WTC11 (cell line): Measurements from ENCODE around the gene SETD1B. TPM values are rescaled to one million over a fixed set of nuclear protein-coding genes. Genes with fewer than 3 reads are reported as not detected.
"Not testable (repeated sequence)": the region's sequence is repeated elsewhere in the genome, so short reads cannot be mapped to it uniquely, and the experiment has no call there.

Source experiments
- ATAC-seq: fragments of 200-7000 bp; cut with Tn5 transposase; 2 replicates; pipeline ENCODE4 v1.10.0; 2021; ENCODE audit warnings: mild to moderate bottlenecking, moderate library complexity
- CTCF ChIA-PET: fragments of 300-600 bp; sonication (Branson Sonifier 250); formaldehyde crosslinking; loops from one replicate; lab custom pipeline; 2021; ENCODE audit warnings: antibody characterized with exemption; lab: Charles Lee
- POLR2A ChIA-PET: fragments of 350-600 bp; sonication (Branson Sonifier 250); formaldehyde crosslinking; loops from one replicate; lab custom pipeline; 2021; ENCODE audit warnings: antibody characterized with exemption; lab: Charles Lee
- DNase-seq: peaks from one replicate; pipeline ENCODE4 v3.0.0; 2021; ENCODE audit warnings: low spot score
- H3K27ac Mint-ChIP-seq: 2 replicates; pipeline ENCODE4 v1.8.0; 2021; ENCODE audit warnings: mixed read lengths
- H3K27me3 Mint-ChIP-seq: 2 replicates; pipeline ENCODE4 v1.8.0; 2021; ENCODE audit warnings: low read depth, mild to moderate bottlenecking, moderate library complexity, mixed read lengths
- H3K36me3 Mint-ChIP-seq: 2 replicates; pipeline ENCODE4 v1.8.0; 2021; ENCODE audit warnings: mixed read lengths
- H3K4me1 Mint-ChIP-seq: 2 replicates; pipeline ENCODE4 v1.8.0; 2022; ENCODE audit warnings: mixed read lengths
- H3K4me3 Mint-ChIP-seq: 2 replicates; pipeline ENCODE4 v1.8.0; 2021; ENCODE audit warnings: mild to moderate bottlenecking, moderate library complexity, mixed read lengths
- H3K9me3 Mint-ChIP-seq: 2 replicates; pipeline ENCODE4 v1.8.0; 2021; ENCODE audit warnings: mixed read lengths
- NFYB ChIP-seq: sonication (generic); formaldehyde crosslinking; conservative IDR thresholded peaks from 2 replicates; pipeline ENCODE4 v1.8.0; 2022; ENCODE audit warnings: low read depth, missing genetic modification reagents
- TCF7 ChIP-seq: sonication (generic); formaldehyde crosslinking; IDR thresholded peaks from 2 replicates; pipeline ENCODE4 v1.8.0; 2022; ENCODE audit warnings: mild to moderate bottlenecking, low read depth, missing genetic modification reagents, moderate library complexity
- ZBTB43 ChIP-seq: sonication (generic); formaldehyde crosslinking; IDR thresholded peaks from 2 replicates; pipeline ENCODE4 v1.8.1; 2023; ENCODE audit warnings: mild to moderate bottlenecking, missing genetic modification reagents
- ZNF317 ChIP-seq: sonication (generic); formaldehyde crosslinking; IDR thresholded peaks from 2 replicates; pipeline ENCODE4 v1.8.1; 2023; ENCODE audit warnings: low read depth, mild to moderate bottlenecking, moderate library complexity, missing genetic modification reagents, borderline replicate concordance
- total RNA-seq: library from RNA; stranded (reverse); gene quantifications from 3 replicates; pipeline ENCODE4 v1.2.3, GENCODE V29; 2021
- TF ChIP-seq, protein P1 (sequence below): sonication (generic); formaldehyde crosslinking; IDR thresholded peaks from 2 replicates; pipeline ENCODE4 v1.8.0; 2023; ENCODE audit warnings: missing genetic modification reagents, mild to moderate bottlenecking, borderline replicate concordance
- TF ChIP-seq, protein P2 (sequence below): fragments of 250-450 bp; sonication (Bioruptor Pico); IDR thresholded peaks from 2 replicates; pipeline ENCODE4 v2.1.2; 2022; ENCODE audit warnings: mild to moderate bottlenecking, moderate library complexity
- TF ChIP-seq, protein P3 (sequence below): fragments of 250-450 bp; sonication (Bioruptor Pico); IDR thresholded peaks from 2 replicates; pipeline ENCODE4 v1.9.0; 2021; ENCODE audit warnings: mild to moderate bottlenecking, borderline replicate concordance
- TF ChIP-seq, protein P4 (sequence below): fragments of 250-450 bp; sonication (Bioruptor Pico); IDR thresholded peaks from 2 replicates; pipeline ENCODE4 v1.9.0; 2021; ENCODE audit warnings: mild to moderate bottlenecking

Gene SETD1B
- total RNA-seq, 1 experiment from 2014 or later: 19.5 TPM

- H3K4me3 Mint-ChIP-seq, POLR2A ChIA-PET, H3K36me3 Mint-ChIP-seq, H3K9me3 Mint-ChIP-seq, H3K27ac Mint-ChIP-seq, ATAC-seq, CTCF ChIA-PET, H3K27me3 Mint-ChIP-seq, DNase-seq: not testable (repeated sequence)
- peaks cover 15% of the 10 kb centered on the region for H3K4me1 Mint-ChIP-seq
Measured at GRCh38 chr12:121860699-121861098, 56.9 kb downstream of the SETD1B start.

- Mint-ChIP-seq H3K27ac (no peak overlapping the region), H3K9me3 (no peaks in the 10 kb centered on the region), H3K27me3 (no peaks in the 10 kb centered on the region), H3K4me1 (peaks cover 15% of the 10 kb centered on the region), H3K4me3 (no peak overlapping the region), H3K36me3 (no peaks in the 10 kb centered on the region)
- POLR2A ChIA-PET: interaction anchor here (1.2 kb wide), 1 partner anchor 27 kb away, joined by 3 read pairs; the partner anchor contains the start of gene PSMD9
- CTCF ChIA-PET: interaction anchor here (0.6 to 1.4 kb wide), 6 partner anchors 16 to 67 kb away, joined by 3 to 7 read pairs (median 4); partner anchors contain the start of gene CFAP251
- no peak for ATAC-seq
- DNase-seq: no peak
- TF ChIP-seq ZBTB43 (CRISPR knock-in tag) (no peak), TCF7 (CRISPR knock-in tag) (no peak)
- TF ChIP-seq, protein P1, sequence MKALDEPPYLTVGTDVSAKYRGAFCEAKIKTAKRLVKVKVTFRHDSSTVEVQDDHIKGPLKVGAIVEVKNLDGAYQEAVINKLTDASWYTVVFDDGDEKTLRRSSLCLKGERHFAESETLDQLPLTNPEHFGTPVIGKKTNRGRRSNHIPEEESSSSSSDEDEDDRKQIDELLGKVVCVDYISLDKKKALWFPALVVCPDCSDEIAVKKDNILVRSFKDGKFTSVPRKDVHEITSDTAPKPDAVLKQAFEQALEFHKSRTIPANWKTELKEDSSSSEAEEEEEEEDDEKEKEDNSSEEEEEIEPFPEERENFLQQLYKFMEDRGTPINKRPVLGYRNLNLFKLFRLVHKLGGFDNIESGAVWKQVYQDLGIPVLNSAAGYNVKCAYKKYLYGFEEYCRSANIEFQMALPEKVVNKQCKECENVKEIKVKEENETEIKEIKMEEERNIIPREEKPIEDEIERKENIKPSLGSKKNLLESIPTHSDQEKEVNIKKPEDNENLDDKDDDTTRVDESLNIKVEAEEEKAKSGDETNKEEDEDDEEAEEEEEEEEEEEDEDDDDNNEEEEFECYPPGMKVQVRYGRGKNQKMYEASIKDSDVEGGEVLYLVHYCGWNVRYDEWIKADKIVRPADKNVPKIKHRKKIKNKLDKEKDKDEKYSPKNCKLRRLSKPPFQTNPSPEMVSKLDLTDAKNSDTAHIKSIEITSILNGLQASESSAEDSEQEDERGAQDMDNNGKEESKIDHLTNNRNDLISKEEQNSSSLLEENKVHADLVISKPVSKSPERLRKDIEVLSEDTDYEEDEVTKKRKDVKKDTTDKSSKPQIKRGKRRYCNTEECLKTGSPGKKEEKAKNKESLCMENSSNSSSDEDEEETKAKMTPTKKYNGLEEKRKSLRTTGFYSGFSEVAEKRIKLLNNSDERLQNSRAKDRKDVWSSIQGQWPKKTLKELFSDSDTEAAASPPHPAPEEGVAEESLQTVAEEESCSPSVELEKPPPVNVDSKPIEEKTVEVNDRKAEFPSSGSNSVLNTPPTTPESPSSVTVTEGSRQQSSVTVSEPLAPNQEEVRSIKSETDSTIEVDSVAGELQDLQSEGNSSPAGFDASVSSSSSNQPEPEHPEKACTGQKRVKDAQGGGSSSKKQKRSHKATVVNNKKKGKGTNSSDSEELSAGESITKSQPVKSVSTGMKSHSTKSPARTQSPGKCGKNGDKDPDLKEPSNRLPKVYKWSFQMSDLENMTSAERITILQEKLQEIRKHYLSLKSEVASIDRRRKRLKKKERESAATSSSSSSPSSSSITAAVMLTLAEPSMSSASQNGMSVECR (CRISPR knock-in tag): no peak
- TF ChIP-seq, protein P2, sequence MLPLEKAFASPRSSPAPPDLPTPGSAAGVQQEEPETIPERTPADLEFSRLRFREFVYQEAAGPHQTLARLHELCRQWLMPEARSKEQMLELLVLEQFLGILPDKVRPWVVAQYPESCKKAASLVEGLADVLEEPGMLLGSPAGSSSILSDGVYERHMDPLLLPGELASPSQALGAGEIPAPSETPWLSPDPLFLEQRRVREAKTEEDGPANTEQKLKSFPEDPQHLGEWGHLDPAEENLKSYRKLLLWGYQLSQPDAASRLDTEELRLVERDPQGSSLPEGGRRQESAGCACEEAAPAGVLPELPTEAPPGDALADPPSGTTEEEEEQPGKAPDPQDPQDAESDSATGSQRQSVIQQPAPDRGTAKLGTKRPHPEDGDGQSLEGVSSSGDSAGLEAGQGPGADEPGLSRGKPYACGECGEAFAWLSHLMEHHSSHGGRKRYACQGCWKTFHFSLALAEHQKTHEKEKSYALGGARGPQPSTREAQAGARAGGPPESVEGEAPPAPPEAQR: no peak
Measured at GRCh38 chr12:121861636-121862254, 57.9 kb downstream of the SETD1B start.

DNA sequence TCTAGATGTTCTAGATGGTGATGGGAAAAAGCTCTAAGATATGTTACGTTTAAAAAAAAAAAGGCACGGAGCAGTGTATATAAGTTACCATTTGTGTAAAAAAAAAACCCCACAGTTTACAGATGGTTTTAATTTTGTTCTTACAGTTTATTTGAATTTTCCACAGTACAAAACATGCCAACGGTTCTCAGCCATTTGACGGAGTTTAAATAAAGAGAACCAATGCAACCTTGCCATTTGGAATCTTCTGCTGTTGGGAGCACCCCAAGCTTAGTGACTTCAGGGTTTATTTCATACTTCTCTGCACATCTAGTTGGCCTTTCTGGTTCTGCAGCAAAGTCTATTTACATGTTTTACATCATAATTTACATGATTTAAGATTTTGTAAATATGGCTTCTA is 62.5 kb downstream of the SETD1B start:
- H3K27ac Mint-ChIP-seq: no peak overlapping the region
- POLR2A ChIA-PET: no interaction called here
- DNase-seq (no peak), ATAC-seq (no peak)
- no peaks in the 10 kb centered on the region for H3K27me3 Mint-ChIP-seq
- TF ChIP-seq NFYB (CRISPR knock-in tag) (no peak), ZNF317 (CRISPR knock-in tag) (no peak)
- TF ChIP-seq, protein P3, sequence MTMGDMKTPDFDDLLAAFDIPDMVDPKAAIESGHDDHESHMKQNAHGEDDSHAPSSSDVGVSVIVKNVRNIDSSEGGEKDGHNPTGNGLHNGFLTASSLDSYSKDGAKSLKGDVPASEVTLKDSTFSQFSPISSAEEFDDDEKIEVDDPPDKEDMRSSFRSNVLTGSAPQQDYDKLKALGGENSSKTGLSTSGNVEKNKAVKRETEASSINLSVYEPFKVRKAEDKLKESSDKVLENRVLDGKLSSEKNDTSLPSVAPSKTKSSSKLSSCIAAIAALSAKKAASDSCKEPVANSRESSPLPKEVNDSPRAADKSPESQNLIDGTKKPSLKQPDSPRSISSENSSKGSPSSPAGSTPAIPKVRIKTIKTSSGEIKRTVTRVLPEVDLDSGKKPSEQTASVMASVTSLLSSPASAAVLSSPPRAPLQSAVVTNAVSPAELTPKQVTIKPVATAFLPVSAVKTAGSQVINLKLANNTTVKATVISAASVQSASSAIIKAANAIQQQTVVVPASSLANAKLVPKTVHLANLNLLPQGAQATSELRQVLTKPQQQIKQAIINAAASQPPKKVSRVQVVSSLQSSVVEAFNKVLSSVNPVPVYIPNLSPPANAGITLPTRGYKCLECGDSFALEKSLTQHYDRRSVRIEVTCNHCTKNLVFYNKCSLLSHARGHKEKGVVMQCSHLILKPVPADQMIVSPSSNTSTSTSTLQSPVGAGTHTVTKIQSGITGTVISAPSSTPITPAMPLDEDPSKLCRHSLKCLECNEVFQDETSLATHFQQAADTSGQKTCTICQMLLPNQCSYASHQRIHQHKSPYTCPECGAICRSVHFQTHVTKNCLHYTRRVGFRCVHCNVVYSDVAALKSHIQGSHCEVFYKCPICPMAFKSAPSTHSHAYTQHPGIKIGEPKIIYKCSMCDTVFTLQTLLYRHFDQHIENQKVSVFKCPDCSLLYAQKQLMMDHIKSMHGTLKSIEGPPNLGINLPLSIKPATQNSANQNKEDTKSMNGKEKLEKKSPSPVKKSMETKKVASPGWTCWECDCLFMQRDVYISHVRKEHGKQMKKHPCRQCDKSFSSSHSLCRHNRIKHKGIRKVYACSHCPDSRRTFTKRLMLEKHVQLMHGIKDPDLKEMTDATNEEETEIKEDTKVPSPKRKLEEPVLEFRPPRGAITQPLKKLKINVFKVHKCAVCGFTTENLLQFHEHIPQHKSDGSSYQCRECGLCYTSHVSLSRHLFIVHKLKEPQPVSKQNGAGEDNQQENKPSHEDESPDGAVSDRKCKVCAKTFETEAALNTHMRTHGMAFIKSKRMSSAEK (CRISPR knock-in tag): no peak
- TF ChIP-seq, protein P4, sequence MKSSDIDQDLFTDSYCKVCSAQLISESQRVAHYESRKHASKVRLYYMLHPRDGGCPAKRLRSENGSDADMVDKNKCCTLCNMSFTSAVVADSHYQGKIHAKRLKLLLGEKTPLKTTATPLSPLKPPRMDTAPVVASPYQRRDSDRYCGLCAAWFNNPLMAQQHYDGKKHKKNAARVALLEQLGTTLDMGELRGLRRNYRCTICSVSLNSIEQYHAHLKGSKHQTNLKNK (CRISPR knock-in tag): no peak
- H3K9me3 Mint-ChIP-seq: no peaks in the 10 kb centered on the region
- H3K36me3 Mint-ChIP-seq: no peaks in the 10 kb centered on the region
- no peaks in the 10 kb centered on the region for H3K4me1 Mint-ChIP-seq
- no peak overlapping the region for H3K4me3 Mint-ChIP-seq
- CTCF ChIA-PET: interaction anchor here (0.7 kb wide), 1 partner anchor 22 kb away, joined by 3 read pairs; the partner anchor contains the start of gene PSMD9

DNA sequence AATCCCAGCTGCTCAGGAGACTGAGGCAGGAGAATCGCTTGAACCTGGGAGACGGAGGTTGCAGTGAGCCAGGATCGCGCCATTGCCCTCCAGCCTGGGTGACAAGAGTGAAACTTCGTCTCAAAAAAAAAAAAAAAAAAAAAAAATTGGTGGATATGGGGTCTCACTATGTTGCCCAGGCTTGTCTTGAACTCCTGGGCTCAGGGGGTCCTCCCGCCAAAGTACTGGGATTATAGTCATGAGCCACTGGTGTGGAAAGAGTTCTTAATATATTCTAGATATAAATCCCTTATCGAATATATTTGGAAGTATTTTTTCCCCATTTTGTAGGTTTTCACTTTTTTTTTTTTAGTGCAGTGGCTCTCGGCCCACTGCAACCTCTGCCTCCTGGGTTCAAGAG is 65.4 kb downstream of the SETD1B start:
- H3K27me3 Mint-ChIP-seq, H3K4me3 Mint-ChIP-seq, H3K27ac Mint-ChIP-seq, DNase-seq, H3K36me3 Mint-ChIP-seq, H3K4me1 Mint-ChIP-seq, POLR2A ChIA-PET, ATAC-seq, H3K9me3 Mint-ChIP-seq, CTCF ChIA-PET: not testable (repeated sequence)
